ENCODE results near the gene E2F4.
A peak's percentile ranks its signal among the peaks of the same experiment; 100 is the strongest.

E2F4 gene

GRCh38 chr16:67237396-67238277 lies 45.7 kb downstream of the E2F4 start:
- DNase-seq = no peak

GRCh38 chr16:67238278-67238575 lies 46.3 kb downstream of the E2F4 start:
- DNase-seq = no peak

GRCh38 chr16:67238806-67239470 lies 47.0 kb downstream of the E2F4 start:
- DNase-seq = no peak

GRCh38 chr16:67240506-67240905 lies 48.6 kb downstream of the E2F4 start:
- no peak for DNase-seq

GRCh38 chr16:67241008-67241900 lies 49.3 kb downstream of the E2F4 start:
- no peak for DNase-seq

GRCh38 chr16:67242138-67242730 lies 50.3 kb downstream of the E2F4 start:
- DNase-seq = no peak

GRCh38 chr16:67243481-67243880 lies 51.5 kb downstream of the E2F4 start:
- DNase-seq = no peak

GRCh38 chr16:67244387-67245185 lies 52.6 kb downstream of the E2F4 start:
- DNase-seq = peak; percentile 82 to 98

- DNase-seq = no peak
These were observed 53.2 kb downstream of the E2F4 start for GRCh38 chr16:67245186-67245585.

- no peak for DNase-seq
These were observed 53.7 kb downstream of the E2F4 start for GRCh38 chr16:67245674-67246080.

- peak; percentile 34 to 82 for DNase-seq
These were observed 54.3 kb downstream of the E2F4 start for GRCh38 chr16:67246081-67246755.

GRCh38 chr16:67246756-67247191 lies 54.8 kb downstream of the E2F4 start:
- no peak for DNase-seq

- peak; percentile 92 to 95 for DNase-seq
These were observed 55.5 kb downstream of the E2F4 start, which contains the start of gene FHOD1 for GRCh38 chr16:67247192-67248072. Gene FHOD1 (minus strand): TSS chr16:67247481. CDS start chr16:67247410, 71 bp downstream.

- no peak for DNase-seq
These were observed 56.1 kb downstream of the E2F4 start for GRCh38 chr16:67248073-67248400.
